Astrocyte of the cerebellum (primary cell): ENCODE data around the gene TNIK.
"Not testable (repeated sequence)": the region's sequence is repeated elsewhere in the genome, so short reads cannot be mapped to it uniquely, and the experiment has no call there.

Experiments
- DNase-seq: peaks from one replicate; pipeline ENCODE4 v3.0.0-alpha.2; 2011; ENCODE audit warnings: low read depth
- H3K4me3 ChIP-seq: 2 replicates; pipeline ENCODE4 v1.5.1; 2011; ENCODE audit warnings: mild to moderate bottlenecking, low read depth, low read length, moderate library complexity
- in situ Hi-C: cut with HindIII; loops from 2 replicates; pipeline ENCODE4 v1.10.0; 2017; ENCODE audit warnings: low sequenced_read_pairs
- TF ChIP-seq, protein P1 (sequence below): IDR thresholded peaks from 2 replicates; pipeline ENCODE4 v1.5.1; 2012; ENCODE audit warnings: low read length, low read depth, moderate library complexity, mild to moderate bottlenecking; ENCODE audit errors: missing control alignments

The TNIK gene

DNA sequence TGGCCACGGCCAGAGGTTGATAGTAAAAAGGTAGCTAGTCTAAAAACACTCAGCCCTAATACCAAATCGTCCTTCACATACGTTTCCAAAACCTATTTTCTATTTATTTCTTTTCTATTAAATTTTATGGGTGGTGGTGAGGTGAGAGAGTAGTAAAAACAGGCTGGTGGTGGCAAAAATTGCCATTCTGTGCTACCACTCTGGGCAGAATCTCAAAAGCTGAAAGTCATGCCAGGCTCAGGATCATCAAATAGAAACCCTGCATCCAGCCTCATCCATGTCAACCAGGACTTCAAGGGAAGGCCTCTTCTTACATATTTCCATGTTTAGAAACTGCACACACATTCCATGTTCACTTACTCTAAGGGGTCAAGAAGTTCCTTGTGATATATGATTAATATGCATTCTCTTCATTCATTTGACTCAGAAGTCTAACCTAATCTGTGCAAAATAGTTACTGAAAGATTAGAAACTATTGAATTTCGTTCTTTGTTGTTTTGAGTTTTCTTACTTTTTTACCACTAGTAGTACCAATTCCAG is 153.1 kb downstream of the TNIK start:
- H3K4me3 ChIP-seq, result no peak overlapping the region
- no peak for DNase-seq
- TF ChIP-seq, protein P1, sequence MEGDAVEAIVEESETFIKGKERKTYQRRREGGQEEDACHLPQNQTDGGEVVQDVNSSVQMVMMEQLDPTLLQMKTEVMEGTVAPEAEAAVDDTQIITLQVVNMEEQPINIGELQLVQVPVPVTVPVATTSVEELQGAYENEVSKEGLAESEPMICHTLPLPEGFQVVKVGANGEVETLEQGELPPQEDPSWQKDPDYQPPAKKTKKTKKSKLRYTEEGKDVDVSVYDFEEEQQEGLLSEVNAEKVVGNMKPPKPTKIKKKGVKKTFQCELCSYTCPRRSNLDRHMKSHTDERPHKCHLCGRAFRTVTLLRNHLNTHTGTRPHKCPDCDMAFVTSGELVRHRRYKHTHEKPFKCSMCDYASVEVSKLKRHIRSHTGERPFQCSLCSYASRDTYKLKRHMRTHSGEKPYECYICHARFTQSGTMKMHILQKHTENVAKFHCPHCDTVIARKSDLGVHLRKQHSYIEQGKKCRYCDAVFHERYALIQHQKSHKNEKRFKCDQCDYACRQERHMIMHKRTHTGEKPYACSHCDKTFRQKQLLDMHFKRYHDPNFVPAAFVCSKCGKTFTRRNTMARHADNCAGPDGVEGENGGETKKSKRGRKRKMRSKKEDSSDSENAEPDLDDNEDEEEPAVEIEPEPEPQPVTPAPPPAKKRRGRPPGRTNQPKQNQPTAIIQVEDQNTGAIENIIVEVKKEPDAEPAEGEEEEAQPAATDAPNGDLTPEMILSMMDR, result no peak
- in situ Hi-C loops, result no loop called here

DNA sequence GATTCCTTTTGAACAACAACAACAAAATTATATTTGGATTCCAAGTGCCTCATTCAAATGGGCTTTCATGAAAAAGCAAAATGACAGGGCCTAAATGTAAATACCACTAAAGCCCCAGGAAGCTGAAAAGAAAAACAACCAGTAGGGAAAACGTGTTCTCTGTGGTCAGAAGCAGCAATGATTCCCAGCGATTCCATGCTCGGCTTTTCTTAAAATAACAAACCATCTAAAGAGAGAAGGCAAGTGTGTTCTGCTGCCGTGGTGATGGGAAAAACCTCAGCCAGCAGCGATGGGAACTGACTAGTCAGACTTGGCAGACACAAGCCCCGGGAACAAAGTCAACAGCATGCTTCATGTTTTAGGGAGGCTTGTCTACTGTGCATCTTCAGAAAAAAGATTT is 153.6 kb downstream of the TNIK start:
- TF ChIP-seq, protein P1, result no peak
- H3K4me3 ChIP-seq, result no peak overlapping the region
- in situ Hi-C loops, result no loop called here
- peak; percentile 100 for DNase-seq

DNA sequence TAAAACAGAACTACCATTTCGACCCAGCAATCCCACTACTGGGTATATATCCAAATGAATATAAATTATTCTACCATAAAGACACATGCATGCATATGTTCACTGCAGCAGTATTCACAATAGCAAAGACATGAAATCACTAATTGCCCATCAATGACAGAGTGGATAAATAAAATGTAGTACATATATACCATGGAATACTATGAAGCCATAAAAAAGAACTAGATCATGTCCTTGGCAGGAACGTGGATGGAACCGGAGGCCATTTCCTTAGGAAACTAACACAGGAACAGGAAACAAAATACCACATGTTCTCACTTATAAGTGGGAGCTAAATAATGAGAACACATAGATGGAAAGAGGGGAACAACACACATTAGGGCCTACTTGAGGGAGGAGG is 154.4 kb downstream of the TNIK start:
- DNase-seq, in situ Hi-C loops, H3K4me3 ChIP-seq: not testable (repeated sequence)

DNA sequence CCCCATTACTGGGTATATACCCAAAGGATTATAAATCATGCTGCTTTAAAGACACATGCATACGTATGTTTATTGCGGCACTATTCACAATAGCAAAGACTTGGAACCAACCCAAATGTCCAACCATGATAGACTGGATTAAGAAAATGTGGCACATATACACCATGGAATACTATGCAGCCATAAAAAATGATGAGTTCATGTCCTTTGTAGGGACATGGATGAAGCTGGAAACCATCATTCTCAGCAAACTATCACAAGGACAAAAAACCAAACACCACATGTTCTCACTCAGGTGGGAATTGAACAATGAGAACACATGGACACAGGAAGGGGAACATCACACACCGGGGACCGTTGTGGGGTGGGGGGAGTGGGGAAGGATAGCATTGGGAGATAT is 155.7 kb downstream of the TNIK start:
- DNase-seq, in situ Hi-C loops, H3K4me3 ChIP-seq: not testable (repeated sequence)

DNA sequence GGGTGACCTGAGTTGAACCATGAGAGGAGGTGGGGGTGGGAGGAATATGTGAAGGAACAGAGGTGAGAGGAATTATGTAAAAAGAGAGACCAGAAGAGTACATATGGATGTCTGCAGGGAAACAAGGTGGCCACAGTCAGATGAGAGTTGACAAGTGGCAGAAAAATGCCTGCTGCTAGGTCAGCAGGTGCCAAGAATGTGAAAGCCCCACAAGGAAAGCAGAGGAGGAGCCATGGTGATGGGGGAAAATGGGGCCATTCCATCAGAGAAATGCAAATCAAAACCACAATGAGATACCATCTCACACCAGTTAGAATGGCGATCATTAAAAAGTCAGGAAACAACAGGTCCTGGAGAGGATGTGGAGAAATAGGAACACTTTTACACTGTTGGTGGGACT is 156.2 kb downstream of the TNIK start:
- in situ Hi-C loops, DNase-seq, H3K4me3 ChIP-seq: not testable (repeated sequence)

DNA sequence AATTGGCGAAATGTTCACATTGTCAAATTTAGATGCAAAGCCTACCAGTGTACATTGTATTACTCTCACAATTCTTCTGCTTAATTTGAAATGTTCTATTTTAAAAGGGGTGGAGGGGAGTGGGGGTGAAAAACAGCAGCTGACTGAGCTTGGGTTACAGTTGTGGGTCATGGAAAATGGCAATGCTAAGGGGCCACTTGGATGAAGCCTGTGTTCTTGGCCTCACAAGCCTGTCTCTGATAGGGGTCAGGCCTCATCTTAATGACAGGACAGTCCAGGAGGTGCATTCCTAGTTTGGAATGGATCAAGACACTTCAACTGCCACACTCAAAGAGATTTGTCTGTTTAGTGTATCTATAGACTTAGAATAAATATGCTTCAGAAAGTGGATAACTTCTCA is 158.2 kb downstream of the TNIK start:
- DNase-seq, result no peak
- TF ChIP-seq, protein P1, result no peak
- in situ Hi-C loops, result no loop called here
- H3K4me3 ChIP-seq, result no peak overlapping the region

DNA sequence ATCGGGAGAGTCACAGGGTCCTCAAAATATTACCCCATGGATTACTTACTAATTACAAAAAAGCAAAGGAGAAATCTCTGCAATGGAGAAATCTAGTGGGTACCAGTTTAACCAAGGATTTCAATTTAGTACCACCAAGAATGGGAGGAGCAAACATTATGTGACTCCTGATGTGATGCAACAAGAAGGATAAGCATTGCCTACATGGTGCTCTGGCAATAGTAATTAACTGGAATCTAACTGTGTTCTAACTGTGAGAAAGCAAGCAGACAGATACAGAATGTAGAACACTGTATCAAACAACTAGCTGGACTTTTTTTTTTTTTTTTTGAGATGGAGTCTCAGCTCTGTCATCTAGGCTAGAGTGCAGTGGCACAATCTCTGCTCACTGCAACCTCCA is 159.2 kb downstream of the TNIK start:
- TF ChIP-seq, protein P1, result no peak
- H3K4me3 ChIP-seq, result no peak overlapping the region
- no peak for DNase-seq
- in situ Hi-C loops, result no loop called here

DNA sequence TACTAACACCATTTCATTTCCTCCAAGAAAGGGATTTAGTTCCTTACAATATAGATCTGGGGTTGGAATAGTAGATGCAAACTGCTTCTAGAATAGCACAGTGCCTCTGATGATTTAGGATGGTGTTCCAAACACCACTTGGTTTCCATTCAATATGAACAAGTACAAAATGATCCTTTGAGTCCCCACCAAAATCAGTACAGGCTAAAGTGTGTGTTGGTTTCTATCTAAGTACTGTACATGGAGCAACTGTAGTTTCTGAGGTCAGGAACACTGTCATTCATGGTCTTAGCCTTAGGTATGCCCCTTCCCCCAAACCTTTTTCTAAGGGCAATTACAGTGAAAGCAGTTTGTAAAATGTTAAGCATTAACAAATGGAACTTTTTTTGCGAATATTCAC is 162.3 kb downstream of the TNIK start:
- in situ Hi-C loops, result no loop called here
- DNase-seq, result no peak
- TF ChIP-seq, protein P1, result no peak
- no peak overlapping the region for H3K4me3 ChIP-seq
